H1 (cell line): ENCODE data around the gene ANKEF1. TPM values are rescaled to one million over a fixed set of nuclear protein-coding genes. Genes with fewer than 3 reads are reported as not detected.

Experiments used
- BCL11A ChIP-seq, 2 experiments: IDR thresholded peaks; one replicate each; pipeline ENCODE4 v1.6.1; 2011; ENCODE audit warnings: low read depth in 2 of 2, low read length in 2 of 2, mild to moderate bottlenecking in 2 of 2
- CHD2 ChIP-seq: IDR thresholded peaks from 2 replicates; pipeline ENCODE4 v1.6.1; 2012; ENCODE audit warnings: low read length, improper control_type of control experiment
- RFX5 ChIP-seq: IDR thresholded peaks from 2 replicates; pipeline ENCODE4 v1.6.1; 2011; ENCODE audit warnings: low read depth, low read length, improper control_type of control experiment, borderline replicate concordance
- SP4 ChIP-seq: IDR thresholded peaks from 2 replicates; pipeline ENCODE4 v1.6.1; 2012; ENCODE audit warnings: low read length, inconsistent platforms
- polyA plus RNA-seq, 7 experiments: library from polyadenylated mRNA; depleted of rRNA in 3 of 7; stranded (reverse) in 5 of 7; unstranded in 2 of 7; fragments of >200 nt in 5 of 7; fragments of 200-250 nt in 2 of 7; gene quantifications; 1 replicate in 5 of 7; 2 replicates in 1 of 7; 4 replicates in 1 of 7; pipeline versions ENCODE4 v1.2.1 to v1.2.3, GENCODE V29; 2011 to 2013; ENCODE audit warnings: missing spikeins in 2 of 7, mixed read lengths in 2 of 7
- total RNA-seq: library from RNA; stranded (reverse); fragmentation: NEBNext Ultra II Directional; extraction: Animal tissue kit (Norgen Biotek cat#: 25700); gene quantifications from 2 replicates; pipeline ENCODE4 v1.2.1, GENCODE V29; 2021
- TF ChIP-seq, protein P1 (sequence below): fragments of 300-600 bp; sonication (generic); IDR thresholded peaks from 2 replicates; pipeline ENCODE4 v1.7.1; 2012; ENCODE audit warnings: low read length, moderate library complexity, mild to moderate bottlenecking, inconsistent platforms; ENCODE audit not compliant: insufficient replicate concordance

ANKEF1 gene
- total and polyA plus RNA-seq, 2 of the 8 experiments (the other 6 are each of a cell fraction or from before 2014, with no cell fraction given) = 2.8 to 10.0 TPM

GRCh38 chr20:9985773-9986172, 49.0 kb upstream of the ANKEF1 start (continued):
- TF ChIP-seq, protein P1, sequence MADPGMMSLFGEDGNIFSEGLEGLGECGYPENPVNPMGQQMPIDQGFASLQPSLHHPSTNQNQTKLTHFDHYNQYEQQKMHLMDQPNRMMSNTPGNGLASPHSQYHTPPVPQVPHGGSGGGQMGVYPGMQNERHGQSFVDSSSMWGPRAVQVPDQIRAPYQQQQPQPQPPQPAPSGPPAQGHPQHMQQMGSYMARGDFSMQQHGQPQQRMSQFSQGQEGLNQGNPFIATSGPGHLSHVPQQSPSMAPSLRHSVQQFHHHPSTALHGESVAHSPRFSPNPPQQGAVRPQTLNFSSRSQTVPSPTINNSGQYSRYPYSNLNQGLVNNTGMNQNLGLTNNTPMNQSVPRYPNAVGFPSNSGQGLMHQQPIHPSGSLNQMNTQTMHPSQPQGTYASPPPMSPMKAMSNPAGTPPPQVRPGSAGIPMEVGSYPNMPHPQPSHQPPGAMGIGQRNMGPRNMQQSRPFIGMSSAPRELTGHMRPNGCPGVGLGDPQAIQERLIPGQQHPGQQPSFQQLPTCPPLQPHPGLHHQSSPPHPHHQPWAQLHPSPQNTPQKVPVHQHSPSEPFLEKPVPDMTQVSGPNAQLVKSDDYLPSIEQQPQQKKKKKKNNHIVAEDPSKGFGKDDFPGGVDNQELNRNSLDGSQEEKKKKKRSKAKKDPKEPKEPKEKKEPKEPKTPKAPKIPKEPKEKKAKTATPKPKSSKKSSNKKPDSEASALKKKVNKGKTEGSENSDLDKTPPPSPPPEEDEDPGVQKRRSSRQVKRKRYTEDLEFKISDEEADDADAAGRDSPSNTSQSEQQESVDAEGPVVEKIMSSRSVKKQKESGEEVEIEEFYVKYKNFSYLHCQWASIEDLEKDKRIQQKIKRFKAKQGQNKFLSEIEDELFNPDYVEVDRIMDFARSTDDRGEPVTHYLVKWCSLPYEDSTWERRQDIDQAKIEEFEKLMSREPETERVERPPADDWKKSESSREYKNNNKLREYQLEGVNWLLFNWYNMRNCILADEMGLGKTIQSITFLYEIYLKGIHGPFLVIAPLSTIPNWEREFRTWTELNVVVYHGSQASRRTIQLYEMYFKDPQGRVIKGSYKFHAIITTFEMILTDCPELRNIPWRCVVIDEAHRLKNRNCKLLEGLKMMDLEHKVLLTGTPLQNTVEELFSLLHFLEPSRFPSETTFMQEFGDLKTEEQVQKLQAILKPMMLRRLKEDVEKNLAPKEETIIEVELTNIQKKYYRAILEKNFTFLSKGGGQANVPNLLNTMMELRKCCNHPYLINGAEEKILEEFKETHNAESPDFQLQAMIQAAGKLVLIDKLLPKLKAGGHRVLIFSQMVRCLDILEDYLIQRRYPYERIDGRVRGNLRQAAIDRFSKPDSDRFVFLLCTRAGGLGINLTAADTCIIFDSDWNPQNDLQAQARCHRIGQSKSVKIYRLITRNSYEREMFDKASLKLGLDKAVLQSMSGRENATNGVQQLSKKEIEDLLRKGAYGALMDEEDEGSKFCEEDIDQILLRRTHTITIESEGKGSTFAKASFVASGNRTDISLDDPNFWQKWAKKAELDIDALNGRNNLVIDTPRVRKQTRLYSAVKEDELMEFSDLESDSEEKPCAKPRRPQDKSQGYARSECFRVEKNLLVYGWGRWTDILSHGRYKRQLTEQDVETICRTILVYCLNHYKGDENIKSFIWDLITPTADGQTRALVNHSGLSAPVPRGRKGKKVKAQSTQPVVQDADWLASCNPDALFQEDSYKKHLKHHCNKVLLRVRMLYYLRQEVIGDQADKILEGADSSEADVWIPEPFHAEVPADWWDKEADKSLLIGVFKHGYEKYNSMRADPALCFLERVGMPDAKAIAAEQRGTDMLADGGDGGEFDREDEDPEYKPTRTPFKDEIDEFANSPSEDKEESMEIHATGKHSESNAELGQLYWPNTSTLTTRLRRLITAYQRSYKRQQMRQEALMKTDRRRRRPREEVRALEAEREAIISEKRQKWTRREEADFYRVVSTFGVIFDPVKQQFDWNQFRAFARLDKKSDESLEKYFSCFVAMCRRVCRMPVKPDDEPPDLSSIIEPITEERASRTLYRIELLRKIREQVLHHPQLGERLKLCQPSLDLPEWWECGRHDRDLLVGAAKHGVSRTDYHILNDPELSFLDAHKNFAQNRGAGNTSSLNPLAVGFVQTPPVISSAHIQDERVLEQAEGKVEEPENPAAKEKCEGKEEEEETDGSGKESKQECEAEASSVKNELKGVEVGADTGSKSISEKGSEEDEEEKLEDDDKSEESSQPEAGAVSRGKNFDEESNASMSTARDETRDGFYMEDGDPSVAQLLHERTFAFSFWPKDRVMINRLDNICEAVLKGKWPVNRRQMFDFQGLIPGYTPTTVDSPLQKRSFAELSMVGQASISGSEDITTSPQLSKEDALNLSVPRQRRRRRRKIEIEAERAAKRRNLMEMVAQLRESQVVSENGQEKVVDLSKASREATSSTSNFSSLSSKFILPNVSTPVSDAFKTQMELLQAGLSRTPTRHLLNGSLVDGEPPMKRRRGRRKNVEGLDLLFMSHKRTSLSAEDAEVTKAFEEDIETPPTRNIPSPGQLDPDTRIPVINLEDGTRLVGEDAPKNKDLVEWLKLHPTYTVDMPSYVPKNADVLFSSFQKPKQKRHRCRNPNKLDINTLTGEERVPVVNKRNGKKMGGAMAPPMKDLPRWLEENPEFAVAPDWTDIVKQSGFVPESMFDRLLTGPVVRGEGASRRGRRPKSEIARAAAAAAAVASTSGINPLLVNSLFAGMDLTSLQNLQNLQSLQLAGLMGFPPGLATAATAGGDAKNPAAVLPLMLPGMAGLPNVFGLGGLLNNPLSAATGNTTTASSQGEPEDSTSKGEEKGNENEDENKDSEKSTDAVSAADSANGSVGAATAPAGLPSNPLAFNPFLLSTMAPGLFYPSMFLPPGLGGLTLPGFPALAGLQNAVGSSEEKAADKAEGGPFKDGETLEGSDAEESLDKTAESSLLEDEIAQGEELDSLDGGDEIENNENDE = no peak
- TF ChIP-seq BCL11A (IDR thresholded peaks at IDR 0.05; ENCODE audit: low read depth in 2 of 2, low read length in 2 of 2) = no peak
- TF ChIP-seq CHD2 = no peak
- no peak for TF ChIP-seq SP4
- TF ChIP-seq RFX5 = no peak
